SK-N-MC (cell line): ENCODE results near the gene CSTF2.
"Not testable (repeated sequence)": the region's sequence is repeated elsewhere in the genome, so short reads cannot be mapped to it uniquely, and the experiment has no call there.

Experiments used
- DNase-seq: peaks from one replicate; pipeline ENCODE4 v3.0.0-alpha.2; 2011; ENCODE audit warnings: low read depth, low spot score
- H3K27ac ChIP-seq: fragments of 200-600 bp; sonication (generic); 2 replicates; pipeline ENCODE4 v1.5.1; 2016; ENCODE audit warnings: mixed run types
- H3K36me3 ChIP-seq: fragments of 200-600 bp; sonication (generic); 2 replicates; pipeline ENCODE4 v1.6.1; 2017; ENCODE audit warnings: antibody characterized with exemption, low read length, mixed read lengths; ENCODE audit not compliant: insufficient read depth
- H3K4me3 ChIP-seq: fragments of 200-600 bp; sonication (generic); 2 replicates; pipeline ENCODE4 v1.5.1; 2016
- H3K9ac ChIP-seq: fragments of 200-600 bp; sonication (generic); 2 replicates; pipeline ENCODE4 v1.8.0; 2017; ENCODE audit warnings: mixed run types, mixed read lengths; ENCODE audit not compliant: insufficient read length
- H3K9me3 ChIP-seq: fragments of 200-600 bp; sonication (generic); 2 replicates; pipeline ENCODE4 v1.6.1; 2017; ENCODE audit warnings: low read depth, mild to moderate bottlenecking, antibody characterized with exemption, low read length, moderate library complexity, mixed read lengths
- EZH2 ChIP-seq: fragments of 200-600 bp; sonication (generic); IDR thresholded peaks from one replicate; pipeline ENCODE4 v1.6.1; 2017; ENCODE audit warnings: antibody characterized with exemption
- FOXP2 ChIP-seq: optimal IDR thresholded peaks from 2 replicates; pipeline ENCODE3; 2011; ENCODE audit warnings: mild to moderate bottlenecking, moderate library complexity; ENCODE audit not compliant: insufficient read depth; ENCODE audit errors: extremely low read length, control extremely low read depth
- POLR2AphosphoS5 ChIP-seq: IDR thresholded peaks from 2 replicates; pipeline ENCODE4 v1.6.1; 2012; ENCODE audit warnings: mild to moderate bottlenecking, low read depth, low read length, borderline replicate concordance

The CSTF2 gene

GRCh38 chrX:100819837-100820666, at the start of gene CSTF2:
Gene CSTF2, plus strand, starts transcription at chrX:100820391. Its CDS starts 26 bp downstream, at chrX:100820417.
- TF ChIP-seq FOXP2 (peak; percentile 13), EZH2 (no peak), POLR2AphosphoS5 (peak; percentile 89)
- H3K4me3 ChIP-seq = peak within 1 kb of the TSS; percentile 87
- H3K9ac ChIP-seq = peak within 1 kb of the TSS; percentile 85
- H3K9me3 ChIP-seq = no peaks in the 10 kb centered on the region
- DNase-seq = peak; percentile 70
- H3K36me3 ChIP-seq = peaks cover 25% of the 10 kb centered on the region; the same call in 1 of the 2 replicates
- peak within 1 kb of the TSS; percentile 59; the same call in 1 of the 2 replicates for H3K27ac ChIP-seq

GRCh38 chrX:100796371-100796770, 23.8 kb upstream of the CSTF2 start:
- not testable (repeated sequence) for H3K27ac ChIP-seq, H3K9ac ChIP-seq, H3K9me3 ChIP-seq, DNase-seq, H3K4me3 ChIP-seq, H3K36me3 ChIP-seq

GRCh38 chrX:100797359-100797758, 22.8 kb upstream of the CSTF2 start:
- H3K9me3 ChIP-seq = no peaks in the 10 kb centered on the region
- no peak overlapping the region for H3K9ac ChIP-seq

DNA sequence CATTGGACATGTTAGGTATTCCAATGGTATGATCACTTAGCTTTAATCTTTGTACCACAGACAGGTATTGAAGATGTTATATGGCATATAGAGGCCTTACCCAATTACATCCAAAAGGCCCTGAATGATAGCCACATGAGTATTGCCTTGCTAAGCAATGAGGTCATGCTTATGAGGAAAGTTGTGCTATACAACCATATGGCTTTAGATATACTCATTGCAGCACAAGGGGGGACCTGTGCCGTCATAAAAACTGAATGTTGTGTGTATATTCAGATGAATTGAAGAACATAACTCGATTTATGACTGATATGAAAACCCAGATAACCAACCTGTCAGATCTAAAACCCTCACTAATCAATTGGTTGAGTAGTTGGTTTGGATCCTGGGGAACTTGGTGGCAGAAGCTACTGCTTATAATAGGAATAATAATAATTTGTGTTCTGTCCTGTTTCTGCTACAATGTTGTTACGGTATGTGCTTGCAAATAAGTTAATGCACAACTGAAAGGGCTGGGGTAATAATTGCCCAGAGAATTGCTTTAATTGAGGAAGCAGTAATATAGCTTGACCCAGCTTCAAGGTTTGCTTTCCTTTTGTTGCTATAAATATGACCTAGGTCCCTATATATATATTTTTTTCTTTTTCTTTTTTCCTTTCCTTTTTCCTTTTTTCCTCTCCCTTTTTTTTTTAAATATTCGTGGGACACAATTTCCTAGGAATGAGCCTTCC, 21.5 kb upstream of the CSTF2 start:
- Histone ChIP-seq H3K27ac (no peak overlapping the region), H3K9ac (no peak overlapping the region), H3K4me3 (no peak overlapping the region), H3K36me3 (no peaks in the 10 kb centered on the region), H3K9me3 (no peaks in the 10 kb centered on the region)
- DNase-seq = no peak
- TF ChIP-seq FOXP2 (no peak), POLR2AphosphoS5 (no peak), EZH2 (no peak)

More at GRCh38 chrX:100797359-100797758, 22.8 kb upstream of the CSTF2 start:
- Histone ChIP-seq H3K4me3 (no peak overlapping the region), H3K36me3 (no peaks in the 10 kb centered on the region), H3K27ac (no peak overlapping the region)
- no peak for DNase-seq
- no peak for TF ChIP-seq EZH2
- TF ChIP-seq FOXP2 = no peak
- TF ChIP-seq POLR2AphosphoS5 = no peak

GRCh38 chrX:100802843-100803242, 17.3 kb upstream of the CSTF2 start:
- H3K27ac ChIP-seq = no peak overlapping the region
- no peak overlapping the region for H3K4me3 ChIP-seq
- no peaks in the 10 kb centered on the region for H3K36me3 ChIP-seq
- H3K9ac ChIP-seq = no peak overlapping the region
- TF ChIP-seq POLR2AphosphoS5 = no peak
- TF ChIP-seq EZH2 = no peak
- no peak for TF ChIP-seq FOXP2
- no peaks in the 10 kb centered on the region for H3K9me3 ChIP-seq
- no peak for DNase-seq

DNA sequence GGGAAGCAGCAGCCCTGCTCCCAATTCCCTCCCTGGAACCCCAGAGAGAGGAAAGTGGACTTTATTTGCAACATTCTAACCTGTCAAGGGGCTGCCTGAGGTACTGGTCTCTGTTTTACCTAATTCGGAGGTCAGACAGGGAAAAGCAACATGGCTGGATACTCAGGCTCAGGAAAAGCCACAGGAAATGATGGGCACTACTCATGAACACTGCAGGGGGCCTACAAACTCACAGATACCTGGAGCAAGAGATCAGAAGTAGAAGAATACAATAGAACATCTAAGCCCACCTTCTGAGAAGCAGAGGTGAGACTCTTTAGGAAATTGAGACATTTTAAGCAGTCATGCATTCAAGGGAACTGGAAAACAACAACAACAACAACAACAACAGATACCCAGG, 15.4 kb upstream of the CSTF2 start:
- no peak for DNase-seq
- TF ChIP-seq EZH2 (no peak), FOXP2 (no peak), POLR2AphosphoS5 (no peak)
- no peak overlapping the region for H3K27ac ChIP-seq
- no peak overlapping the region for H3K9ac ChIP-seq
- H3K4me3 ChIP-seq = no peak overlapping the region
- no peaks in the 10 kb centered on the region for H3K9me3 ChIP-seq
- H3K36me3 ChIP-seq = no peaks in the 10 kb centered on the region

DNA sequence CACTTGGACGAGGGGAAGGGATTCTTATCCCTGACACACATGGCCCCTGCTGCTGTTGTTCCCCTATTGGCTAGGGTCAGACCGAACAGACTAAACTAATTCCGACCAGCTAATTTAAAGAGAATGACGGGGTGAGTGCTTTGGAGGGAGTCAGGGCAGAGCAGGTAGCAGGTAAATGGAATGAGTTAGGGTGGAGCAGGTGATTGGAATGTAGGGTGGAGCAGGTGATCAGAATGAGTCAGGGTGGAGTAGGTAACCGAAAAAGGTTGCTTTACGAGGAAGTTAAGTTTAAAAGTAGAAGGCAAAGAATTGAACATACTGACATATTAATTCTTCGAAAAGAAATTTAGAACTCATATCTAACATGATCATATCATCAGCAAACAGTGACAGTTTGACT, 11.9 kb upstream of the CSTF2 start:
- not testable (repeated sequence) for H3K9me3 ChIP-seq, H3K27ac ChIP-seq, H3K4me3 ChIP-seq, DNase-seq, H3K36me3 ChIP-seq, H3K9ac ChIP-seq

GRCh38 chrX:100812216-100813158, 7.7 kb upstream of the CSTF2 start:
- Histone ChIP-seq H3K27ac (no peak overlapping the region), H3K36me3 (no peaks in the 10 kb centered on the region), H3K4me3 (no peak overlapping the region), H3K9me3 (no peaks in the 10 kb centered on the region), H3K9ac (no peak overlapping the region)
- no peak for DNase-seq
- TF ChIP-seq POLR2AphosphoS5 (no peak), EZH2 (no peak)
